Stimulated activated memory B cell treated with anti-CD40 and anti-IgM and Interleukin-4, amounts not matched to agents 10 μg/mL and 1 μg/mL and 100 μg/mL, for 72 hours (primary cell): ENCODE results near the gene NKAIN4.

Experiments used
- ATAC-seq: fragments of 150-1000 bp; cut with Tn5 transposase; 2 replicates; pipeline ENCODE4 v1.10.0; 2021
- H3K27ac Mint-ChIP-seq: one replicate; pipeline ENCODE4 v1.8.0; 2022; ENCODE audit warnings: mild to moderate bottlenecking, mixed read lengths
- H3K27me3 Mint-ChIP-seq: one replicate; pipeline ENCODE4 v1.8.0; 2022; ENCODE audit warnings: mixed read lengths
- H3K36me3 Mint-ChIP-seq: one replicate; pipeline ENCODE4 v1.8.0; 2022; ENCODE audit warnings: mixed read lengths
- H3K4me1 Mint-ChIP-seq: one replicate; pipeline ENCODE4 v1.8.0; 2022; ENCODE audit warnings: mixed read lengths
- H3K4me3 Mint-ChIP-seq: one replicate; pipeline ENCODE4 v1.8.0; 2022; ENCODE audit warnings: mild to moderate bottlenecking, moderate library complexity, mixed read lengths
- H3K9me3 Mint-ChIP-seq: one replicate; pipeline ENCODE4 v1.8.0; 2022; ENCODE audit warnings: mixed read lengths

Gene NKAIN4

GRCh38 chr20:63216849-63217471 lies 37.3 kb downstream of the NKAIN4 start:
- ATAC-seq = no peak
- Mint-ChIP-seq H3K36me3 (peaks cover 25% of the 10 kb centered on the region), H3K4me1 (peaks cover 42% of the 10 kb centered on the region), H3K4me3 (peak overlapping the region; percentile 75), H3K27ac (peak overlapping the region; percentile 86), H3K27me3 (peaks cover 15% of the 10 kb centered on the region), H3K9me3 (no peaks in the 10 kb centered on the region)

- peaks cover 49% of the 10 kb centered on the region for H3K4me1 Mint-ChIP-seq
- ATAC-seq = peak; percentile 98
- peaks cover 15% of the 10 kb centered on the region for H3K27me3 Mint-ChIP-seq
- peaks cover 32% of the 10 kb centered on the region for H3K36me3 Mint-ChIP-seq
- H3K4me3 Mint-ChIP-seq = peak within 1 kb of the TSS; percentile 87
- no peaks in the 10 kb centered on the region for H3K9me3 Mint-ChIP-seq
- H3K27ac Mint-ChIP-seq = peak within 1 kb of the TSS; percentile 86
Observed at GRCh38 chr20:63216041-63216848, 38.0 kb downstream of the NKAIN4 start, which contains the start of gene YTHDF1. YTHDF1 (minus strand) TSS chr20:63216131; CDS start chr20:63215892, 239 bp downstream.

- peaks cover 58% of the 10 kb centered on the region for H3K4me1 Mint-ChIP-seq
Observed at GRCh38 chr20:63215101-63216040, 38.9 kb downstream of the NKAIN4 start.

GRCh38 chr20:63214514-63214913 lies 39.7 kb downstream of the NKAIN4 start:
- ATAC-seq = no peak
- H3K9me3 Mint-ChIP-seq = no peaks in the 10 kb centered on the region
- peaks cover 60% of the 10 kb centered on the region for H3K4me1 Mint-ChIP-seq
- no peaks in the 10 kb centered on the region for H3K27me3 Mint-ChIP-seq
- H3K4me3 Mint-ChIP-seq = peak overlapping the region; percentile 87
- peaks cover 40% of the 10 kb centered on the region for H3K36me3 Mint-ChIP-seq
- H3K27ac Mint-ChIP-seq = peak overlapping the region; percentile 86

More at GRCh38 chr20:63215101-63216040, 38.9 kb downstream of the NKAIN4 start:
- ATAC-seq = peak; percentile 52
- Mint-ChIP-seq H3K36me3 (peaks cover 40% of the 10 kb centered on the region), H3K9me3 (no peaks in the 10 kb centered on the region), H3K27me3 (peaks cover 8% of the 10 kb centered on the region), H3K4me3 (peak overlapping the region; percentile 87), H3K27ac (peak overlapping the region; percentile 86)

GRCh38 chr20:63212792-63213191 lies 41.5 kb downstream of the NKAIN4 start:
- H3K9me3 Mint-ChIP-seq = no peaks in the 10 kb centered on the region
- H3K4me1 Mint-ChIP-seq = peaks cover 62% of the 10 kb centered on the region
- no peaks in the 10 kb centered on the region for H3K27me3 Mint-ChIP-seq
- H3K36me3 Mint-ChIP-seq = peaks cover 45% of the 10 kb centered on the region
- no peak for ATAC-seq
- no peak overlapping the region for H3K4me3 Mint-ChIP-seq
- H3K27ac Mint-ChIP-seq = no peak overlapping the region

- no peak overlapping the region for H3K4me3 Mint-ChIP-seq
- peaks cover 66% of the 10 kb centered on the region for H3K4me1 Mint-ChIP-seq
- H3K36me3 Mint-ChIP-seq = peaks cover 48% of the 10 kb centered on the region
- H3K27ac Mint-ChIP-seq = peak overlapping the region; percentile 14
- H3K9me3 Mint-ChIP-seq = no peaks in the 10 kb centered on the region
- no peak for ATAC-seq
- no peaks in the 10 kb centered on the region for H3K27me3 Mint-ChIP-seq
Observed at GRCh38 chr20:63212393-63212730, 41.9 kb downstream of the NKAIN4 start.

GRCh38 chr20:63210011-63210605 lies 44.2 kb downstream of the NKAIN4 start:
- no peak overlapping the region for H3K4me3 Mint-ChIP-seq
- no peak for ATAC-seq
- peaks cover 62% of the 10 kb centered on the region for H3K4me1 Mint-ChIP-seq
- H3K27ac Mint-ChIP-seq = no peak overlapping the region
- H3K36me3 Mint-ChIP-seq = peaks cover 63% of the 10 kb centered on the region
- no peaks in the 10 kb centered on the region for H3K27me3 Mint-ChIP-seq
- H3K9me3 Mint-ChIP-seq = no peaks in the 10 kb centered on the region

GRCh38 chr20:63208346-63208909 lies 45.8 kb downstream of the NKAIN4 start:
- Mint-ChIP-seq H3K4me1 (peaks cover 46% of the 10 kb centered on the region), H3K9me3 (no peaks in the 10 kb centered on the region), H3K4me3 (no peak overlapping the region)

GRCh38 chr20:63206878-63207277 lies 47.4 kb downstream of the NKAIN4 start:
- ATAC-seq = no peak
- peaks cover 57% of the 10 kb centered on the region for H3K36me3 Mint-ChIP-seq
- no peaks in the 10 kb centered on the region for H3K9me3 Mint-ChIP-seq
- no peak overlapping the region for H3K4me3 Mint-ChIP-seq
- H3K4me1 Mint-ChIP-seq = peaks cover 31% of the 10 kb centered on the region
- no peak overlapping the region for H3K27ac Mint-ChIP-seq
- no peaks in the 10 kb centered on the region for H3K27me3 Mint-ChIP-seq

More at GRCh38 chr20:63208346-63208909, 45.8 kb downstream of the NKAIN4 start:
- no peak overlapping the region for H3K27ac Mint-ChIP-seq
- no peak for ATAC-seq
- no peaks in the 10 kb centered on the region for H3K27me3 Mint-ChIP-seq
- peaks cover 62% of the 10 kb centered on the region for H3K36me3 Mint-ChIP-seq

DNA sequence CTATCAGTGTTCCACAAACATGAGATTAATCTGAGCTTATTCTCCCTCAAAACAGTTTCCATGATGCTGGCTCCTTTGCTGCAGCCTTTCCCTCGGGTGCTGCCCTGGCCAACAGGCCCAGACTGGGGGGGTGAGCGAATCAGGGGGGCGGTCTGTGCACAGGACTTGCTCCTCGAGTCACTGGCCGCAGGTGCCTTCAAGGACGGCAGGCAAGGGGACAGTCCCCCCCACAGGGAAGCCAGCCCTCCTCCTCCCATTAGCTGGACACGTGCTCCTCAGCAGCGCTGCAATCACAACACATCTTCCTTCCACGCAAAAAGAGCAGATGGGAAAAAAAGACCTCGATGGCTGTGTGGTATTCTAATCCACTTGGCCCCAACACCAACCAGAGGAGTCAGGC lies 48.4 kb downstream of the NKAIN4 start:
- ATAC-seq = no peak
- Mint-ChIP-seq H3K27me3 (no peaks in the 10 kb centered on the region), H3K27ac (no peak overlapping the region), H3K36me3 (peaks cover 54% of the 10 kb centered on the region), H3K4me1 (peaks cover 27% of the 10 kb centered on the region), H3K9me3 (no peaks in the 10 kb centered on the region), H3K4me3 (no peak overlapping the region)

DNA sequence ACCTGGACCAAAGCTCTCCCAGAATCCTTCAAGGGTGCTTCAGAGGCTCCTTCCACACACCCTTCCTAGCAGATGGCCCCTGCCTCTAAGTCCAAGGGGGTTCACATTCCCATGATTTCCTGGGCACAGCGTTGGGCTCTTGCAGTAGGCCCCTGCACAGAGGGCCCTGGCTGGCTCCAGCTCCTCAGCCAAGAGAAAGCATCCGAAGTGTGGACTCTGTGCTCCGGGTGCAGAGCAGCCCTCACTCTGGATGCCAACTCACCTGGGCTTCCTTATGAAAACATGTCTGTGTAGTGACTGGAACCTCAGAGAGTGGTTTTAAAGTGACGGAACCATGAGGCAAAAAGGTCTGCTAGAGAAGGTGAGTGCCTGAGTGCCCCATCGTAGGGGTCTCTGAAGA lies 49.9 kb downstream of the NKAIN4 start:
- Mint-ChIP-seq H3K4me1 (peaks cover 21% of the 10 kb centered on the region), H3K27ac (no peak overlapping the region), H3K4me3 (no peak overlapping the region), H3K9me3 (no peaks in the 10 kb centered on the region), H3K27me3 (no peaks in the 10 kb centered on the region), H3K36me3 (peaks cover 50% of the 10 kb centered on the region)
- no peak for ATAC-seq

GRCh38 chr20:63202811-63203526 lies 51.3 kb downstream of the NKAIN4 start:
- no peaks in the 10 kb centered on the region for H3K9me3 Mint-ChIP-seq
- no peaks in the 10 kb centered on the region for H3K27me3 Mint-ChIP-seq
- no peak overlapping the region for H3K27ac Mint-ChIP-seq
- H3K4me3 Mint-ChIP-seq = no peak overlapping the region
- no peak for ATAC-seq
- peaks cover 27% of the 10 kb centered on the region for H3K4me1 Mint-ChIP-seq
- H3K36me3 Mint-ChIP-seq = peaks cover 47% of the 10 kb centered on the region

DNA sequence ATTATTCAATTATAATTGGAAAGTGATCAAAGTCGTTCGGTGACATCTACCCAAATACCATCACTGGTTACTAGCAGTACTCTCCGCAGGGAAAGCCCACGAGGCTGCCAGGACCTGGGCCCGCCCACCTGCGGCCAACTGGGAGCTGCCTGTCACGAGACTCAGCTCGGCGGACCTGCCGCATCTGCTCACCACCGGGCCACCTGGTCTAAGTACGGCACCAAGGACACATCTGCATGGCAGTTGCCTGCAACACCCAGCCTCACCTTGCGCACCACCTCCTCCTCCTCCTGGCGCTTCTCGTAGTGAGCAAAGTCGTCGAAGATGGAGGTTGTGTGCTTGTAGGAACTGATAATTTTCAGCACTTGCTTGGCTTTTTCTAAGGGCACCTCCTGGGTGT lies 52.2 kb downstream of the NKAIN4 start:
- H3K36me3 Mint-ChIP-seq = peaks cover 46% of the 10 kb centered on the region
- H3K9me3 Mint-ChIP-seq = no peaks in the 10 kb centered on the region
- H3K4me3 Mint-ChIP-seq = no peak overlapping the region
- no peak overlapping the region for H3K27ac Mint-ChIP-seq
- H3K27me3 Mint-ChIP-seq = no peaks in the 10 kb centered on the region
- peaks cover 27% of the 10 kb centered on the region for H3K4me1 Mint-ChIP-seq
- no peak for ATAC-seq

DNA sequence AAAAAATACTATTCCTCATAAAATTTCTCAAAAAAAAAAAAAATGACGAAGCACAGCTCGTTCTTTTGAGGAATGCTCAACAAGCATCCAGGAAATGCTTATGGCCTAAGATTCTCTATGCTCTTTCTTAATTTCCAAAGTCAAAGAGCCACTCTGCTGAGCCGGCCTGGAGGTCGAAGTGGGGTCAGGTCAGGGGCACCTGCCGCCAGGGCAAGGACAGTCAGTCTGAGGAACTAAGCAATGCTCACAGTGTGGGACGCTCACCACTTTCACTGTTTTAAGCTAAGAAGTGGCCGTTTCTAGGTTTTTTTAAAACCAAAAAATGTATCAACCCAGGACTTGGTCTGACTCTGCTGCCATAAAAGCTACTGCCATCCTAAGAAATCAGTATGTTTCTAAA lies 55.7 kb downstream of the NKAIN4 start:
- Mint-ChIP-seq H3K4me1 (peaks cover 21% of the 10 kb centered on the region), H3K36me3 (peaks cover 54% of the 10 kb centered on the region), H3K27me3 (no peaks in the 10 kb centered on the region), H3K4me3 (no peak overlapping the region), H3K9me3 (no peaks in the 10 kb centered on the region), H3K27ac (no peak overlapping the region)
- no peak for ATAC-seq
